ENCODE results near the gene PPP2R5A. TPM values are rescaled to one million over a fixed set of nuclear protein-coding genes. Genes with fewer than 3 reads are reported as not detected.

Gene PPP2R5A
- total and polyA plus RNA-seq, 2 of the 13 experiments (the other 11 are each of a cell fraction or from before 2014, with no cell fraction given): 22.0 to 31.4 TPM

- TF ChIP-seq KIAA2018 (CRISPR knock-in tag; IDR thresholded peaks at IDR 0.05; ENCODE audit: borderline replicate concordance): no peak
- no peak for TF ChIP-seq ZNF337 (CRISPR knock-in tag; IDR thresholded peaks at IDR 0.05; ENCODE audit: borderline replicate concordance, low read depth)
- no peak for TF ChIP-seq NFE2L1 (CRISPR knock-in tag; IDR thresholded peaks at IDR 0.05; ENCODE audit: borderline replicate concordance)
- TF ChIP-seq ATRX (CRISPR knock-in tag; IDR thresholded peaks at IDR 0.05; ENCODE audit: borderline replicate concordance): no peak
- TF ChIP-seq ZNF691 (CRISPR knock-in tag; IDR thresholded peaks at IDR 0.05; ENCODE audit: borderline replicate concordance, low read depth): peak; percentile 21; the same call in 1 of the 2 replicates
- TF ChIP-seq GMEB1 (CRISPR knock-in tag; IDR thresholded peaks at IDR 0.05; ENCODE audit: borderline replicate concordance): no peak
Measured at GRCh38 chr1:212255705-212256307, 29.4 kb upstream of the PPP2R5A start (continued).

Data from HepG2 (cell line).